ENCODE measurements around the gene DNAJC6.

DNAJC6 gene

DNA sequence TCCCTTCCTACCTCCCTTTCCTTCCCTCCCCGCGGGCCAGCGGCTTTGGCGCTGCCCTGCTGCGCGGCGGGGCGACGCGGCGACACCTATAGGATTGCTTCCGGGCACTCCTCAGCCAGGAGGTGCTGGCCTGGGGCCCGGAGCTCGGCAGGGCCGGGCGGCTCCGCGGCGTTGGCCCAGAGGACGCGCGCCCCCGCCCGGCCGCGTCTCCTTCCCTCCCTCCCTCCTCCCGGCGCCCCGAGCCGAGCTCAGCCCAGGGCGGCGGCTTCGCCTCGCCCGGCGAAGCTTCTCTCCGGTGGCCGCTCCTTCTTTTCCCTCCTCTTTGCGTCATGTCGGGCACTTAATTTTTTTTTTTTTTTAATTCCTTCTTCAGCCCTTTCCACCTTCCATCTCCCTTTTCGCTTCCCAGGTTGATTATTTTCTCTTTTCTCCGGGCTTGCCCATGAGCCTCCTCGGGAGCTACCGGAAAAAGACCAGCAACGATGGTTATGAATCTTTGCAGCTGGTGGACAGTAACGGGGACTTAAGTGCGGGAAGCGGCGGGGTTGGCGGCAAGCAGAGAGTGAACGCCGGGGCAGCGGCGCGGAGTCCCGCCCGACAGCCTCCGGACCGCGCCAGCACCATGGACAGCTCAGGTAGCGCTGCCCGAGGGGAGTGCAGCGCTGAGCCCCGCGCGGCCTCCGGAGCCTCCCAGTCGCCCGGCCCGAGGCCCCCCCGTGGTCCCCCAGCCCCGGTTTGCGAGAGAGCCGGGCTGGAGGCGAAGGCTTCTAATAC, at the start of gene DNAJC6:
Gene DNAJC6 (plus strand): TSS at position 240 of the 774 bp plus-strand sequence. CDS start 203 bp downstream, at position 443.
- peak; percentile 19 for DNase-seq (ENCODE audit: insufficient read length, low spot score)
- no peak for FAIRE-seq
- peak; percentile 3 for TF ChIP-seq CTCF (IDR thresholded peaks at IDR 0.05; ENCODE audit: insufficient read depth, missing control alignments)

DNA sequence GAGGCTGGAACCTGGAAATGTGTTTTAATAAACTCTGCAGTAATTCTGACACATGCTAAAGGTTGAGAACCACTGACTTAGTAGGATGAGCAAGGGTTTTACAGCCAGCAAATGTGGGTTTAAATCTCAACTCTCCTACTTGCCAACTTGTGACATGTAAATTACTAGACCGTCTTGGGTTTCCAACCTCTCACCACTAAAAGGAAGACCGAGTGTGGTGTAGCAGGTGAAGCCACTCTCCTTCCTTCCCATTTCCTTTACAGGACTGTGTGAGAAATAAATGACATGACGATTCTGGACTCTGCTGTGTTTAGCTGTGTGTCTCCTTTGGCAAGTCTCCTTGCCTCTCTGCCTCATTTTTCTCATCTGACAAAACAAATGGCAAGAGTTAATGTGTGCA, 49.5 kb upstream of the DNAJC6 start:
- no peak for FAIRE-seq
- TF ChIP-seq CTCF (IDR thresholded peaks at IDR 0.05; ENCODE audit: insufficient read depth, missing control alignments): no peak
- no peak for DNase-seq (ENCODE audit: insufficient read length, low spot score)

- DNase-seq (ENCODE audit: insufficient read length, low spot score) (no peak), FAIRE-seq (no peak)
- TF ChIP-seq CTCF (IDR thresholded peaks at IDR 0.05; ENCODE audit: insufficient read depth, missing control alignments): no peak
These were observed 48.4 kb upstream of the DNAJC6 start for GRCh38 chr1:65260851-65261473.

DNA sequence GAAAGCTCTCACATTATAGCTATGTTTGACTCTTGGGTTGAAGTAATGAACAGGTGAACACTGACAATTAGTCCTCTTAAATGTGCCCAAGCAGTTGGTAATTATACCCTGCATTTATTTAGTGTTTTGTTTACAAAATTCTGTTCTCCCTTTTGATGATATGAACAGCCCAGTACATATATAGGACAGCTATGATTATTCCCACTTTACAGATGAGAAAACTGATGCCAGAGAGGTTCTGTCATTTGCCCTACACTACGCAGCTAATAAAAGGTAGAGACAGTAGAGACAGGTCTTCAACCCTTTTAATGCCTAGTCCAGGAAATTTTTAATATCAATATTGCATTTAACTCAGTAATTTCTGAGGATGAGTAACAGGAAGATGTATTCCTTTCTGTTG, 46.1 kb upstream of the DNAJC6 start:
- TF ChIP-seq CTCF (IDR thresholded peaks at IDR 0.05; ENCODE audit: insufficient read depth, missing control alignments): no peak
- no peak for FAIRE-seq
- DNase-seq (ENCODE audit: insufficient read length, low spot score): no peak

- TF ChIP-seq CTCF (IDR thresholded peaks at IDR 0.05; ENCODE audit: insufficient read depth, missing control alignments): no peak
- FAIRE-seq: no peak
- no peak for DNase-seq (ENCODE audit: insufficient read length, low spot score)
These were observed 45.0 kb upstream of the DNAJC6 start for GRCh38 chr1:65264197-65264929.

GRCh38 chr1:65265296-65265650, 44.1 kb upstream of the DNAJC6 start:
- no peak for TF ChIP-seq CTCF (IDR thresholded peaks at IDR 0.05; ENCODE audit: insufficient read depth, missing control alignments)
- DNase-seq (ENCODE audit: insufficient read length, low spot score): no peak
- no peak for FAIRE-seq
